IMR-90 (cell line): ENCODE measurements around the gene DNAJA4. TPM values are rescaled to one million over a fixed set of nuclear protein-coding genes. Genes with fewer than 3 reads are reported as not detected.

Experiments
- ATAC-seq: fragments of 200-7000 bp; cut with Tn5 transposase; 2 replicates; pipeline ENCODE4 v1.9.1; 2020; ENCODE audit warnings: low read depth, mild to moderate bottlenecking, moderate library complexity
- BruUV-seq: library from RNA; stranded (reverse); fragments of 400-500 nt; replicated peaks from 2 replicates; lab custom pipeline; 2021; lab: Mats Ljungman, UMichigan
- CTCF ChIA-PET: fragments of 300-600 bp; formaldehyde crosslinking; extraction: SDS; loops from one replicate; lab custom pipeline; 2021; ENCODE audit warnings: antibody characterized with exemption; lab: Yijun Ruan, JAX
- POLR2A ChIA-PET: fragments of 300-600 bp; sonication (Branson Sonifier 250); formaldehyde crosslinking; loops from one replicate; lab custom pipeline; 2022; ENCODE audit warnings: antibody characterized with exemption; ENCODE audit not compliant: unreplicated experiment; lab: Charles Lee
- DNase-seq: peaks from one replicate; pipeline ENCODE4 v3.0.0; 2013
- H2AFZ ChIP-seq: replicated peaks from 2 replicates; pipeline ENCODE3; 2013; ENCODE audit warnings: low read length, mild to moderate bottlenecking; ENCODE audit not compliant: poor library complexity
- H2AK5ac ChIP-seq: 2 replicates; pipeline ENCODE4 v1.6.1; 2013; ENCODE audit warnings: low read depth, low read length, inconsistent platforms
- H2AK9ac ChIP-seq: replicated peaks from 2 replicates; pipeline ENCODE3; 2013; ENCODE audit warnings: mild to moderate bottlenecking, low read depth, low read length, moderate library complexity; ENCODE audit not compliant: poor library complexity
- H2BK120ac ChIP-seq: 2 replicates; pipeline ENCODE4 v1.6.1; 2013; ENCODE audit warnings: low read depth, low read length, inconsistent platforms
- H2BK15ac ChIP-seq: 3 replicates; pipeline ENCODE4 v1.6.1; 2013; ENCODE audit warnings: low read depth, low read length, inconsistent platforms
- H2BK20ac ChIP-seq: 2 replicates; pipeline ENCODE4 v1.6.1; 2013; ENCODE audit warnings: low read depth, mild to moderate bottlenecking, inconsistent platforms, low read length, moderate library complexity
- H2BK5ac ChIP-seq: 2 replicates; pipeline ENCODE4 v1.6.1; 2013; ENCODE audit warnings: mild to moderate bottlenecking, low read depth, low read length, inconsistent platforms; ENCODE audit not compliant: poor library complexity, severe bottlenecking
- H3K14ac ChIP-seq: replicated peaks from 2 replicates; pipeline ENCODE4 v1.6.1; 2013; ENCODE audit warnings: low read depth, low read length, inconsistent platforms
- H3K18ac ChIP-seq: 2 replicates; pipeline ENCODE4 v1.6.1; 2013; ENCODE audit warnings: low read depth, low read length, control low read depth
- H3K23ac ChIP-seq: 2 replicates; pipeline ENCODE4 v1.6.1; 2013; ENCODE audit warnings: low read depth, low read length, inconsistent platforms
- H3K27ac ChIP-seq: 2 replicates; pipeline ENCODE4 v1.5.1; 2013; ENCODE audit warnings: mild to moderate bottlenecking, control low read depth, low read length; ENCODE audit not compliant: insufficient read depth
- H3K27me3 ChIP-seq: 2 replicates; pipeline ENCODE4 v1.6.1; 2013; ENCODE audit warnings: low read length; ENCODE audit not compliant: control insufficient read depth, insufficient read depth
- H3K36me3 ChIP-seq: 2 replicates; pipeline ENCODE4 v1.6.1; 2013; ENCODE audit warnings: low read length, mixed read lengths; ENCODE audit not compliant: control insufficient read depth, insufficient read depth
- H3K4ac ChIP-seq: 2 replicates; pipeline ENCODE4 v1.6.1; 2013; ENCODE audit warnings: low read depth, low read length, inconsistent platforms
- H3K4me1 ChIP-seq: 2 replicates; pipeline ENCODE4 v1.6.1; 2013; ENCODE audit warnings: low read length, mixed read lengths; ENCODE audit not compliant: control insufficient read depth, insufficient read depth
- H3K4me2 ChIP-seq: 2 replicates; pipeline ENCODE4 v1.6.1; 2013; ENCODE audit warnings: low read depth, mild to moderate bottlenecking, control low read depth, low read length, moderate library complexity
- H3K4me3 ChIP-seq: 2 replicates; pipeline ENCODE4 v1.5.1; 2013; ENCODE audit warnings: low read depth, mild to moderate bottlenecking, control low read depth, low read length, moderate library complexity; ENCODE audit not compliant: insufficient read depth
- H3K56ac ChIP-seq: 2 replicates; pipeline ENCODE4 v1.6.1; 2013; ENCODE audit warnings: low read length, inconsistent platforms; ENCODE audit not compliant: insufficient read depth; ENCODE audit errors: extremely low read depth
- H3K79me1 ChIP-seq, 2 experiments: 2 replicates each; pipeline ENCODE4 v1.6.1; 2013; ENCODE audit warnings: low read length in 2 of 2, inconsistent platforms in 1 of 2, low read depth in 1 of 2
- H3K9ac ChIP-seq: 2 replicates; pipeline ENCODE4 v1.6.1; 2013; ENCODE audit warnings: low read depth, low read length, control low read depth
- H3K9me1 ChIP-seq: 2 replicates; pipeline ENCODE4 v1.6.1; 2013; ENCODE audit warnings: low read length, inconsistent platforms; ENCODE audit not compliant: insufficient read depth
- H3K9me3 ChIP-seq: 2 replicates; pipeline ENCODE4 v1.6.1; 2013; ENCODE audit warnings: low read length; ENCODE audit not compliant: control insufficient read depth, insufficient read depth
- H4K20me1 ChIP-seq: 2 replicates; pipeline ENCODE4 v1.6.1; 2013; ENCODE audit warnings: low read length, inconsistent platforms; ENCODE audit not compliant: insufficient read depth
- H4K5ac ChIP-seq: 2 replicates; pipeline ENCODE4 v1.6.1; 2013; ENCODE audit warnings: mild to moderate bottlenecking, low read depth, low read length, control low read depth
- H4K8ac ChIP-seq, 2 experiments: 2 replicates each; pipeline ENCODE4 v1.6.1; 2013; ENCODE audit warnings: low read depth in 2 of 2, low read length in 2 of 2, control low read depth in 1 of 2, inconsistent platforms in 1 of 2
- H4K91ac ChIP-seq: 2 replicates; pipeline ENCODE4 v1.6.1; 2013; ENCODE audit warnings: low read depth, low read length, inconsistent platforms; ENCODE audit not compliant: insufficient read depth
- CEBPB ChIP-seq: IDR thresholded peaks from 2 replicates; pipeline ENCODE4 v1.6.1; 2012; ENCODE audit warnings: low read depth, low read length, improper control_type of control experiment
- MAFK ChIP-seq: IDR thresholded peaks from 2 replicates; pipeline ENCODE4 v1.6.1; 2012; ENCODE audit warnings: low read depth, low read length, improper control_type of control experiment
- WGBS, 2 experiments: methylation state at CpG; one replicate each; pipeline versions ENCODE4 v1.1.5 to v1.1.7; 2013; ENCODE audit warnings: missing lambda C conversion rate in 2 of 2; ENCODE audit not compliant: insufficient read length in 1 of 2; ENCODE audit errors: extremely low coverage in 2 of 2; 5-methylcytosine and 5-hydroxymethylcytosine counted together
- dilution Hi-C: fragments of 300-500 bp; cut with HindIII; formaldehyde crosslinking; loops from one replicate; pipeline ENCODE4 v1.14.3; 2018; ENCODE audit warnings: low sequenced_read_pairs; ENCODE audit not compliant: unreplicated experiment
- in situ Hi-C: fragments of 300-500 bp; cut with MboI; formaldehyde crosslinking; loops from 3 replicates; pipeline ENCODE4 v1.14.3; 2019; ENCODE audit warnings: low sequenced_read_pairs, inconsistent platforms, mixed read lengths
- intact Hi-C: fragments of 100-400 bp; cut with micrococcal nuclease; formaldehyde crosslinking; loops from 2 replicates; pipeline ENCODE4 v1.10.0; 2022
- polyA plus RNA-seq, 3 experiments: library from polyadenylated mRNA; depleted of rRNA; stranded (reverse); fragments of >200 nt; gene quantifications; 2 replicates each; pipeline ENCODE4 v1.2.3, GENCODE V29; 2012; ENCODE audit warnings: low replicate concordance in 1 of 3
- total RNA-seq: library from RNA; depleted of rRNA; stranded (reverse); fragments of >200 nt; gene quantifications from 2 replicates; pipeline ENCODE4 v1.2.3, GENCODE V29; 2012

Gene DNAJA4
- total and polyA plus RNA-seq, 2 of the 4 experiments (the other 2 are of a cell fraction), result 0.18 to 0.32 TPM

DNA sequence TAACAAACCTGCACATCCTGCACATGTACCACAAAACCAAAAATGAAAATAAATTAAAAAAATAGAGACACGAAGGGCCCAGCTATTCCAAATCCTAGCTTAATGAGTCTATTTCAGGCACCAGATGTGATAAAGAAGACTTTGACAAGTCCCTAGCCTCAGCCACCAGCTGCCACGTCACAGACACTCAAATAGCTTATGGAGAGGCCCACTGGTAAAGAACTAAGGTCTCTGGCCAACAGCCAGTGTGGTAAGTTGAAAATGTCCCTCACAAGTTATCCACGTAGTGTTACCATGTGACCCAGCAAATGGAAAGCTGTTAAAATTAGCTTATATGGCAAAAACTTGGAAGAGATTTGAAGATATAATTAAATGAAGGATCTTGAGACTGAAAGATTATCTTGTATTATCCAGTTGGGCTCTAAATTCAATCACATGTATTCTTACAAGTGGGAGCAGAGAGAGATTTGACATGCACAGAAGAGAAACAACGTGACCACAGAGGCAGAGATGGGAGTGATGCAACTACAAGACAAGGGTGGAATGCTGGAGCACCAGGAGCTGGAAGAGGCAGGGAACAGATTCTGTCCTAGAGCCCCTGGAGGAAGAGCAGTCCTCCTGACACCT, 40.9 kb upstream of the DNAJA4 start:
- Histone ChIP-seq H3K4me1 (no peaks in the 10 kb centered on the region), H3K9me1 (no peaks in the 10 kb centered on the region), H4K91ac (no peak overlapping the region), H2BK15ac (no peak overlapping the region), H3K4ac (no peak overlapping the region), H3K23ac (no peak overlapping the region), H3K56ac (no peak overlapping the region), H3K4me2 (no peak overlapping the region), H2BK20ac (no peak overlapping the region), H2BK120ac (no peak overlapping the region), H3K4me3 (no peak overlapping the region), H3K18ac (no peak overlapping the region), H3K14ac (no peak overlapping the region), H4K20me1 (no peaks in the 10 kb centered on the region), H4K5ac (no peak overlapping the region), H2AK9ac (no peak overlapping the region), H2BK5ac (no peak overlapping the region), H3K27ac (no peak overlapping the region), H2AK5ac (no peak overlapping the region), H3K79me1 (no peaks in the 10 kb centered on the region), H3K9me3 (peaks cover 3% of the 10 kb centered on the region; the same call in 1 of the 2 replicates), H2AFZ (peak overlapping the region; percentile 28), H3K9ac (no peak overlapping the region), H3K27me3 (peaks cover 25% of the 10 kb centered on the region), H4K8ac (no peak overlapping the region), H3K36me3 (no peaks in the 10 kb centered on the region)
- no TSS peak for BruUV-seq
- POLR2A ChIA-PET, result no interaction called here
- WGBS, 2 experiments, result no CpG with 5 or more reads among the region's 4 CpGs
- TF ChIP-seq CEBPB, result peak; percentile 44
- no peak for TF ChIP-seq MAFK
- no peak for ATAC-seq
- DNase-seq, result peak; percentile 7
- dilution Hi-C loops, result no loop called here
- intact Hi-C loops, result no loop called here
- in situ Hi-C loops, result no loop called here
- CTCF ChIA-PET, result interaction anchor here (0.6 kb wide), 1 partner anchor 559 kb away, joined by 4 read pairs; no protein-coding TSS in a partner anchor
